IPS-15b (cell line): Measurements from ENCODE around the gene IZUMO4.

Experiments used
- H3K27me3 ChIP-seq: one replicate; pipeline ENCODE4 v1.6.1; 2013; ENCODE audit warnings: low read length; ENCODE audit not compliant: control insufficient read depth, insufficient read depth
- H3K36me3 ChIP-seq: one replicate; pipeline ENCODE4 v1.6.1; 2013; ENCODE audit warnings: low read length; ENCODE audit not compliant: control insufficient read depth, insufficient read depth
- H3K4me1 ChIP-seq: one replicate; pipeline ENCODE4 v1.6.1; 2013; ENCODE audit warnings: mild to moderate bottlenecking, low read length; ENCODE audit not compliant: control insufficient read depth, insufficient read depth
- H3K4me3 ChIP-seq: one replicate; pipeline ENCODE4 v1.5.1; 2013; ENCODE audit warnings: low read depth, low read length
- H3K9ac ChIP-seq: one replicate; pipeline ENCODE4 v1.6.1; 2013; ENCODE audit warnings: low read depth, mild to moderate bottlenecking, low read length
- H3K9me3 ChIP-seq: one replicate; pipeline ENCODE4 v1.6.1; 2013; ENCODE audit warnings: mild to moderate bottlenecking, low read length; ENCODE audit not compliant: control insufficient read depth, insufficient read depth

Gene IZUMO4, protein sequence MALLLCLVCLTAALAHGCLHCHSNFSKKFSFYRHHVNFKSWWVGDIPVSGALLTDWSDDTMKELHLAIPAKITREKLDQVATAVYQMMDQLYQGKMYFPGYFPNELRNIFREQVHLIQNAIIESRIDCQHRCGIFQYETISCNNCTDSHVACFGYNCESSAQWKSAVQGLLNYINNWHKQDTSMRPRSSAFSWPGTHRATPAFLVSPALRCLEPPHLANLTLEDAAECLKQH

DNA sequence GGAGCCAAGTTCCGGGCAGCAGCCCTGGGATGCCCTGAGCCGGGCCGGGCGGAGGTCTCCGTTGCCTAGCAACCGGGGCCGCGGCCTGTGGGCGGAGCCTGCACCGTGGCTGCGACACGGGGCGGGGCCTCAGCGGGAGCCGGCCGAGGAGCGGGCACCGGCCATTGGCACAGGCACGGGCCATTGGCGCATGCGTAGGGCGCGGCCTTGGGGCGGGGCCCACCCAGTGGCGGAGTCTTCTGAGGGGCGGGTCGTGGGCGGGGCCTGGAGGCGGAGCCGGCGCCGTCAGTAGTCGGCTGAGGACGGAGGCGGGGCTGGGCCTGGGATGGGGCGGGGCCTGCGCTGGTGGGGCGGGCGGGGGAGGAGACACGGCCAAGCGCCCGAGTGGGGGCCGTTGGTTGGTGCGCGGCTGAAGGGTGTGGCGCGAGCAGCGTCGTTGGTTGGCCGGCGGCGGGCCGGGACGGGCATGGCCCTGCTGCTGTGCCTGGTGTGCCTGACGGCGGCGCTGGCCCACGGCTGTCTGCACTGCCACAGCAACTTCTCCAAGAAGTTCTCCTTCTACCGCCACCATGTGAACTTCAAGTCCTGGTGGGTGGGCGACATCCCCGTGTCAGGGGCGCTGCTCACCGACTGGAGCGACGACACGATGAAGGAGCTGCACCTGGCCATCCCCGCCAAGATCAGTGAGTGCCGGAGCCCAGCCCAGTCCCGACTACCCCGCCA is at the start of gene IZUMO4:
Gene IZUMO4 (plus strand): TSS at position 436 of the 723 bp plus-strand sequence. CDS start 31 bp downstream, at position 467.
- Histone ChIP-seq H3K27me3 (no peaks in the 10 kb centered on the region), H3K4me1 (no peaks in the 10 kb centered on the region), H3K9me3 (no peaks in the 10 kb centered on the region), H3K4me3 (peak within 1 kb of the TSS; percentile 55), H3K9ac (no peak within 1 kb of the TSS), H3K36me3 (peaks cover 24% of the 10 kb centered on the region)

DNA sequence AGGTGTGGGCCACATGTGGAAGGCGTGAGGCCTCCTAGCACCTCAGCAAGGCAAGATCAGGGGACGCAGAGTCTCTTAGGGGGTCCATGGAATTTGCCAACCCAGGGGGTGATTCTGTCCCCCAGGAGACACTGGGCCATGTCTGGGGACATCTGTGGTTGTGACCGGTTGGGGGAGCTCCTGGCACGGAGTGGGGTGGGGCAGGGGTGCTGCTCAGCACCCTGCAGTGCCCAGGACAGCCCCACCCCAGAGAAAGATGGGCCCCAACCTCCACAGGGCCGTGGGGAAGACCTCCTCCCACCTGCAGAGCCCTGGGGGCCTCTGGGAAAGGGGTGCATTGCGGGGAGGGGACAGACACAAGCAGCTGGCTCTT is 49.7 kb upstream of the IZUMO4 start:
- H3K9me3 ChIP-seq: no peaks in the 10 kb centered on the region
- H3K4me1 ChIP-seq: peaks cover 2% of the 10 kb centered on the region
- peaks cover 51% of the 10 kb centered on the region for H3K36me3 ChIP-seq
- no peak overlapping the region for H3K4me3 ChIP-seq
- H3K9ac ChIP-seq: no peak overlapping the region
- no peaks in the 10 kb centered on the region for H3K27me3 ChIP-seq

DNA sequence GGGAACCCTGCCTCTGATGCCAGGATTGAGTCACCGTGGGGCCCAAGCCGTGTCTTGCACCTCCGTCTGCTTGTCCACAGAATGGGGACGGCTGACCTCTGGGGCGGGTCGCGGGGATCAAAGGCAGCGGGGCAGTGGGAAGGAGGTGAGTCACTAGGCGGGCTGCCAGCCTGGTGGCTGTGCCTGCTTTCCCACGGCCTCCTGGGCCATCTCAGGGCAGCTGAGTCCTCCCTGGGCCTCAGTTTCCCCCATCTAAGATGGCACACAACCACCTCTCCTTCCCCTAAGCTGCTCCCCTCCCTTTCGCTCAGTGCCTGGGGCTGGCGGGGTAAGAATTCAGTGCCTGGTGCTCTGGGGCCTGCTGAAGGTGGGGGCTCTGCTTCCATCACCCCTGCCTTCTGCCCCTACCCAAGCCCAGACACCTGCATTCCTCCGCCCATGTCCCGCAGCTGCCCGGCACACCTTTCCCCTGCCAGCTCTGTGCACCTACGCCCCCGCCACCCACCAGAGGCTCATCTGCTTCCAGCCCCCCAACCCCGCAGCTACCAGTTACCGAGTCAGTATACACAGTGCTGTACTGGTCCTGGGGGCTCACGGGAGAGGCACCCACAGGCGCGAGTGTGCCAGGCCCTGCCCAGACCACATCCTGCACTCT is 49.1 kb upstream of the IZUMO4 start:
- no peaks in the 10 kb centered on the region for H3K9me3 ChIP-seq
- peaks cover 2% of the 10 kb centered on the region for H3K4me1 ChIP-seq
- H3K36me3 ChIP-seq: peaks cover 48% of the 10 kb centered on the region
- H3K9ac ChIP-seq: no peak overlapping the region
- no peaks in the 10 kb centered on the region for H3K27me3 ChIP-seq
- no peak overlapping the region for H3K4me3 ChIP-seq

DNA sequence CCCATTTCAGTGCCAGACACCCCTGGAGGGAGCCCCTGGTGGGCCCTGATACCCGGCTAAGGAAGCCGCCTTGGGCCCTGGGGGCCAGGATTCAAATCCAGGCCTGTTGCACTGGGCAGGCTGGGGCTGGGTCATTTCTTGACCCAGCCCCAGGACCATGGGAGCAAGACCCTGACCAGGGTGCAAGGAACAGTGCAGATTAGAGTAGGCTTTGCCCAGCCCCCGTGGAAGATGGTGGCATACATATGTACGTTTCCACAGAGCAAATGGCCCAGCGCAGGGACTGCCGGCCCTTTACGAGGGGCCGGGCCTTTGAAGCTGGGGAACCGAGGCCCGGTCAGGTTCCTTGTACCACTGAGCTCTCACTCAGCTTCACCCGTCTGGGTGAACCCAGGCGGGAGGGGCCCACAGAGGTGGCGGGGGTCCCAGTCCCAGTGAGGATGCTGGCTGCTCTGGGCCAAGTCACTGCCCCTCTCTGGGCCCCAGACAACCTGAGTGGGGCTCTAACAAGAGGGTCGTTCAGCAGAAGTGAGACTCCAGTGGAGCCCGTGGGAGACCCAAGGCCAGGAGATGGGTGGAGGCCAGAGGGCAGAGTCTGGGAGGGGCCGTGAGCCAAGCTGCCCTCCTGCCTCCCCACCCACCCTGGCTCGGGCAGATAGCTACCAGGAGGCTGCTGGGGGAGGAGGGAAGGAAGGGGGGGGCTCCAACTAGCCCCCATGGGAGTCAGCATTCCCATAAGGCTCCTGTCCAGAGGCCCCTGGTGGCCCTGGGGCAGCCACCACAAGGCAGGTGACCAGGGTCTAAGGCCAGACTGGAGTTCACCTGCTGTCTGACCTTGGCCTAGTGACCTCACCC is 48.4 kb upstream of the IZUMO4 start:
- no peak overlapping the region for H3K9ac ChIP-seq
- H3K4me3 ChIP-seq: no peak overlapping the region
- no peaks in the 10 kb centered on the region for H3K27me3 ChIP-seq
- H3K9me3 ChIP-seq: no peaks in the 10 kb centered on the region
- no peaks in the 10 kb centered on the region for H3K4me1 ChIP-seq
- peaks cover 42% of the 10 kb centered on the region for H3K36me3 ChIP-seq

DNA sequence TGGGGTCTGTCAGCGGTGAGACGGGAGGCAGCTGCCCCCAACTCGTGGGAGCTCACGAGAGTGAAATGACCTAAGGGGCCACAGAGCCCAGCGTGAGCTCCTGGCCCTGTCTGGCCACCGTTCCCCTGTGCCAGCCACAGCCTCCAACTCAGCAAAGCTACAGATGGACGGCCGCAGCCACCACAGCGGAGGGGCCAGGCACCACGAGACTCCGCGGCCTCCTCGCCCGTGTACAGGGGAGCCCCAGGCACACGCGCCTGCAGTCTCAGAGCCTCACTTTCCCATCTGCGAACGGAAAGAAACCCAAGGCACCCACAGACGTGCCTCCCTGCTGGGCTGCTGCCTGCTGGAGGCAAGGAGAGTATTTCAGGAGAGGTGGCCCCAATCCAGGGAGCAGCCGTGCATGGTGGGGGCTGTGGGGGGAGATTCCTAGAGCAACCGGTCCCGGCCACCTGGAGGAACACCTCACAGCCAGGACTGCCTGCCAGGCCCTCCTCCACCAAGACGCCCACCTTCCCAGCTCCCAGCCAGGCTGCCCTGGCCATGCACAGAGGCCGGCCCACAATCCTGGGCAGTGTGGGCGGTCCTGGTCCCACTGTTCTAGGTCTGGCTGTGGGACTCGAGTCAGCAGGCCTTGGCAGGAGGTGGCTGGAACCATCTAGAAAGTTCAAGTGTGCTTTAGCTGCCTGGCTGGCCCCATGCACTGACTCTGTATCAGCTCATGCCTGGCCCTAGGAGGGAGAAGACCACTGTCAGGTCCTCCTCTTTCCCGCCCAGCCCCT is 47.6 kb upstream of the IZUMO4 start:
- Histone ChIP-seq H3K4me1 (no peaks in the 10 kb centered on the region), H3K4me3 (peak overlapping the region; percentile 79), H3K27me3 (no peaks in the 10 kb centered on the region), H3K9me3 (no peaks in the 10 kb centered on the region), H3K9ac (peak overlapping the region; percentile 24), H3K36me3 (peaks cover 37% of the 10 kb centered on the region)

DNA sequence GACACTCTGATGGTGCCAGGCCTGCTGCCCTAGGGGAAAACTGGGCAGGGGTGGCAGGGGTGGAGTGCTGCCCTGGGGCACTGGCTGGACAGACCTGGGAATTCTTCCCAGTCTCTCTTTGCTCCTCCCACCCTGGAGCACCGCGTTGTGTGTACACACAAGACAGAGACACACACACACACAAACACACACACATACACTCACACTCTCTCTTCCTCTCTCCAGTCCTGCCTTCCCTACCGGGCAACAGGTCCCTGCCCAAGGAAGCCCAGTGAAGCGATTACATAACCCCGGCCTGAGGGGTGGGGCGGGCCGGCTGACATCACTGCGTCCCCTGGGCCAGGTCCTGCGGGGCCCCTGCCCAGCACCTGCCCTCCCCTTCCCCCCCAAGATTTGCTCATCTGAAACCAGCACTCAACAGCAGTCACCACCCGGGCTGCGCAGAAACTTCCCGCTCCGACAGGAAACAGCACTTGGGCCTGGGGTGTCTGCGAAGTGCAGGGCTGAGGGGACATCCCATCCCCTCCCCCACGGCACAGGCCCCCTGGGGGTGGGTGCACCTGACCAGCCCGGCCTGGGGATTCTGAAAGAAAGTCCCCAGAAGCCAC is 46.9 kb upstream of the IZUMO4 start:
- peaks cover 32% of the 10 kb centered on the region for H3K36me3 ChIP-seq
- peak overlapping the region; percentile 79 for H3K4me3 ChIP-seq
- H3K27me3 ChIP-seq: no peaks in the 10 kb centered on the region
- no peaks in the 10 kb centered on the region for H3K4me1 ChIP-seq
- no peaks in the 10 kb centered on the region for H3K9me3 ChIP-seq
- peak overlapping the region; percentile 85 for H3K9ac ChIP-seq

DNA sequence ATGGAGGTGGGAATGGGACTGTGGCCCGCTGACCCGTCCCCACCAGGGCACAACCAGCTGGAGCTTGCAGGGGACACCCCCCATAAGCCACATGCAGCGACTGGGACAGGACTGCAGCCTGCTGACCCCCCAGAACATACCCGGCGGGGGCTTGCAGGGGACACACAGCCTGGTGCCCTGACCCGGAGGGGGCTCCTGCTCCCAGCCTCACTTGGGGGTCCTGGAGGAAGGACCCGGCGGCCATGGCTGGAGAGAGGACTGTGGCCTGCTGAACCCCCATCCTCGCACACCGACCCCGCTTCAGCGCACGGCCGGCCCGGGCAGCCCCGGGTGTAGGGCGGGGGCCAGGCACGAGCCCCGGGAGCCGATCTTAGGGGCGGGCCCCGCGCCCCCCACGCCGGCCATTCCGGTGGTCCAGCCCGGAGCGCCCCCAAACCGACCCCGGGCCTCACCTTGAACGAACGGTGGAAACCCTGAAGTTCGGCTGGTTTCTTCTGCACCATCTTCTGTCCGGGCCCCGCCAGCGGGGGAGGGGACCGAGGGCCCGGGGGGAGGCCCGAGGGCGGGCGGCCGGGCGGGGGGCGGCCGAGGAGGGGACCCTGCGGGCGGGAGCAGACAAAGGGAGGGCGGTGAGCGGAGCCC is 46.2 kb upstream of the IZUMO4 start:
- Histone ChIP-seq H3K27me3 (no peaks in the 10 kb centered on the region), H3K9ac (peak overlapping the region; percentile 85), H3K4me3 (peak overlapping the region; percentile 79), H3K36me3 (peaks cover 29% of the 10 kb centered on the region), H3K9me3 (no peaks in the 10 kb centered on the region), H3K4me1 (no peaks in the 10 kb centered on the region)

DNA sequence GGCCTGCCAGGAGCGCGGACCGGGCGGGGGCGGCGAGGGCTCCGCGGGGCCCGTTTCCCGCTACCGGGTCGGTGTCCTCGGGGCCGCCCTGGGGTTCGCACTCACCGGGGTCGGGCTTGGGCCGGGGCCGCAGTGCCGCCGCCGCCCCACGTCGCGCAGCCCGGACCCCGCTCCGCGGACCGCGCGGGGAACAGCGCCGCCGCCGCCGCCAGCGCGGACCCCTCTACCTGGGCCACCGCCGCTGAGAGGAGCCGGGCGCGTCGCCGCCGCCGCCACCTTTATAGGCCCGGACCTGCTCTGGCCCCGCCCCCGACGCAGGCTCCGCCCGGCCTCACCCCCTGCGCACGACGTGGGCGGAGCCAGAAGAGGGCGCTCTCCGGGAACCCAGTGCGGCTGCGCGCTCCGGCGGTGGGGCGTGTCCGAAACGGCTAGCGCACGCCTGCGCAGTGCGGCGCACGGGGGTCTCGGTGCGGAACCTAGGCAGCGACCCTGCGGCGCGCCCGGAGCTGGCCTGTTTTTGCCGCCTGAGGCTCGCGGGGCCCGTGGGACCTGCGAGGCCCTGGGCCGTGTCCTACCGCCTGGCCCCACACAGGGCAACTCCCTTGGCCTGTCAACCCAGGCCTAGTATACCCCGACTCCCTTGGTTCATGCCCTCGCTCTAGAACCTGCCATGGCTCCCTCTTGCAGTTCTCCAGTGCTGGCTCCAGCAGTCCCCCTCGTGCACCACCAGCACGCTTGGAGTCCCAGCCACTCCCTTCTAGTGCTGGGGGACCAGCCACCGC is 45.5 kb upstream of the IZUMO4 start, which contains the start of gene MKNK2:
Gene MKNK2 (minus strand): TSS at position 254 of the 782 bp plus-strand sequence. CDS start 393 bp downstream, outside the sequence.
- Histone ChIP-seq H3K9me3 (no peaks in the 10 kb centered on the region), H3K4me3 (peak within 1 kb of the TSS; percentile 79), H3K9ac (peak within 1 kb of the TSS; percentile 85), H3K27me3 (no peaks in the 10 kb centered on the region), H3K36me3 (peaks cover 21% of the 10 kb centered on the region), H3K4me1 (no peaks in the 10 kb centered on the region)

DNA sequence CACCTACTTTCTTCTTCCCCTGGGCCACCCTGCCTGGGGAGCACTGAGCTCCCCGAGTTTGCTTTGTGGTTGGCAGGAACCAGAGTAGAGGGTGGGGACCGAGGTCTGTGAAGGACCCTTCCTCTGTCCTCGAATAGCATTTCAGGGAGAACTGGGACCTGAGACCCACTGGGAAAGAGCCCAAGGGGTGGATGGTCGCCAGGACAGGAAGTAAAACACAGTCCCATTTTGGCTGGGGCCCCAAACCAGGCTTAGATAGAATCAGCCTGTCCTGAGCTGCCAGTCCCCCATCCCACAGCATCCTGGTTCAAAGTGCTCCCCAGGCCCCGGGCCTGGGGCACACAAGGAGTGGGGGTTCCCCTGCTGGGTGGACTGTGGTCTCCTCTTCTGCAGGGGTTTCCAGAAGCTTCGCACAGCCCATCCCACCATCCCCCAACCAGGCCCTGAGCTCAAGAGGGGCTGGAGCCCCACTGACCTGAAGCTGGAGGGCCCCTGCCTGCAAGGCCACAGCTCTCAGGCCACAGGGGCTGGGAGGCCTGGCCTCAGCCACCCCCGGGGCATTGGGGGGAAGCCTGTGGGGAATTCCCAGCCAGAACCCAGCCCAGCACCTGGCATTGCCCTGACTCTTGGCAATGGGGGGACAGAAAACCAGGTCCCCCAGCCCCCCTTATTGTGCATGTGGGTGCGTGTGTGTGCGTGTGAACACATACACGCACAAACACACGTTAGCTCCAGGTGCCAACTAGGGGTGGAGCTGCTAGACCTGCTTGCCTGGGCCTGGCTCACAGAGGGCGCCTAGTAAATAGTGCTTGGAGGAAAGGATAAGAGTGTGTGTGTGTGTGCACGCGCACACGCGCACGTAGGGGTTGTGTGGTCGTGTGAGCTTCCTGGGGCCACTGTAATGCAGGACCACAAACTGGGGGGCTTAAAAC is 44.7 kb upstream of the IZUMO4 start:
- peak overlapping the region; percentile 60 for H3K4me3 ChIP-seq
- peaks cover 2% of the 10 kb centered on the region for H3K4me1 ChIP-seq
- H3K9ac ChIP-seq: no peak overlapping the region
- H3K9me3 ChIP-seq: no peaks in the 10 kb centered on the region
- H3K36me3 ChIP-seq: peaks cover 15% of the 10 kb centered on the region
- H3K27me3 ChIP-seq: no peaks in the 10 kb centered on the region
